ENCODE measurements around the gene RBM38. TPM values are rescaled to one million over a fixed set of nuclear protein-coding genes. Genes with fewer than 3 reads are reported as not detected.
"Not testable (repeated sequence)": the region's sequence is repeated elsewhere in the genome, so short reads cannot be mapped to it uniquely, and the experiment has no call there.

Gene RBM38
- total RNA-seq (100 to 1,000 TPM; 176 to 257 TPM), total RNA-seq (97.7 to 269 reads per million in 2 donors)

- Mint-ChIP-seq H3K4me1 (peaks cover 26% of the 10 kb centered on the region), H3K36me3 (ENCODE audit: low read depth) (peaks cover 2% of the 10 kb centered on the region), H3K27me3 (no peaks in the 10 kb centered on the region), H3K27ac (peak within 1 kb of the TSS; percentile 100), H3K4me3 (peak within 1 kb of the TSS; percentile 96)
- peak; percentile 65 to 76 (median 68) for DNase-seq
- H3K9me3 ChIP-seq (ENCODE audit: control insufficient read depth, low read length, poor library complexity, severe bottlenecking): no peaks in the 10 kb centered on the region
- ATAC-seq: peak; percentile 66
Measured at GRCh38 chr20:57390604-57391438, at the start of gene RBM38. Gene RBM38, plus strand, starts transcription at chr20:57391396. Its CDS starts 186 bp downstream, at chr20:57391582.

GRCh38 chr20:57341663-57342062, 49.5 kb upstream of the RBM38 start:
- no peak for DNase-seq
- H3K36me3 Mint-ChIP-seq (ENCODE audit: low read depth): no peaks in the 10 kb centered on the region
- peaks cover 16% of the 10 kb centered on the region for H3K27me3 Mint-ChIP-seq
- no peak for ATAC-seq
- H3K9me3 ChIP-seq (ENCODE audit: control insufficient read depth, low read length, poor library complexity, severe bottlenecking): no peaks in the 10 kb centered on the region
- H3K4me3 Mint-ChIP-seq: no peak overlapping the region
- H3K4me1 Mint-ChIP-seq: no peaks in the 10 kb centered on the region
- no peak overlapping the region for H3K27ac Mint-ChIP-seq

GRCh38 chr20:57342829-57343228, 48.4 kb upstream of the RBM38 start:
- ATAC-seq: no peak
- no peak overlapping the region for H3K27ac Mint-ChIP-seq
- H3K9me3 ChIP-seq (ENCODE audit: control insufficient read depth, low read length, poor library complexity, severe bottlenecking): no peaks in the 10 kb centered on the region
- DNase-seq: no peak
- H3K27me3 Mint-ChIP-seq: peaks cover 15% of the 10 kb centered on the region
- H3K4me1 Mint-ChIP-seq: no peaks in the 10 kb centered on the region
- no peaks in the 10 kb centered on the region for H3K36me3 Mint-ChIP-seq (ENCODE audit: low read depth)
- H3K4me3 Mint-ChIP-seq: no peak overlapping the region

GRCh38 chr20:57346477-57346876, 44.7 kb upstream of the RBM38 start:
- DNase-seq: peak; percentile 26 to 54 (median 29)
- Mint-ChIP-seq H3K27ac (no peak overlapping the region), H3K27me3 (peaks cover 10% of the 10 kb centered on the region), H3K4me1 (peaks cover 2% of the 10 kb centered on the region), H3K36me3 (ENCODE audit: low read depth) (no peaks in the 10 kb centered on the region), H3K4me3 (no peak overlapping the region)
- ATAC-seq: peak; percentile 51
- no peaks in the 10 kb centered on the region for H3K9me3 ChIP-seq (ENCODE audit: control insufficient read depth, low read length, poor library complexity, severe bottlenecking)

GRCh38 chr20:57347393-57347792, 43.8 kb upstream of the RBM38 start:
- Mint-ChIP-seq H3K4me1 (peaks cover 9% of the 10 kb centered on the region), H3K27me3 (peaks cover 8% of the 10 kb centered on the region), H3K4me3 (no peak overlapping the region), H3K27ac (no peak overlapping the region), H3K36me3 (ENCODE audit: low read depth) (no peaks in the 10 kb centered on the region)
- ATAC-seq: no peak
- DNase-seq: no peak
- H3K9me3 ChIP-seq (ENCODE audit: control insufficient read depth, low read length, poor library complexity, severe bottlenecking): no peaks in the 10 kb centered on the region

GRCh38 chr20:57348200-57348921, 42.8 kb upstream of the RBM38 start:
- ATAC-seq, H3K4me3 Mint-ChIP-seq: not testable (repeated sequence)

GRCh38 chr20:57348922-57349574, 42.1 kb upstream of the RBM38 start:
- not testable (repeated sequence) for DNase-seq; H3K9me3 ChIP-seq (ENCODE audit: control insufficient read depth, low read length, poor library complexity, severe bottlenecking); H3K36me3 Mint-ChIP-seq (ENCODE audit: low read depth); H3K27me3 Mint-ChIP-seq; ATAC-seq; H3K27ac Mint-ChIP-seq
- Mint-ChIP-seq H3K4me1 (peaks cover 15% of the 10 kb centered on the region), H3K4me3 (peak overlapping the region; percentile 75)

More at GRCh38 chr20:57348200-57348921, 42.8 kb upstream of the RBM38 start:
- H3K36me3 Mint-ChIP-seq (ENCODE audit: low read depth); DNase-seq; H3K27ac Mint-ChIP-seq; H3K9me3 ChIP-seq (ENCODE audit: control insufficient read depth, low read length, poor library complexity, severe bottlenecking); H3K27me3 Mint-ChIP-seq: not testable (repeated sequence)
- peaks cover 13% of the 10 kb centered on the region for H3K4me1 Mint-ChIP-seq

GRCh38 chr20:57350081-57350710, 41.0 kb upstream of the RBM38 start:
- ATAC-seq (no peak), DNase-seq (no peak)
- Mint-ChIP-seq H3K4me1 (peaks cover 15% of the 10 kb centered on the region), H3K36me3 (ENCODE audit: low read depth) (peaks cover 3% of the 10 kb centered on the region), H3K4me3 (peak overlapping the region; percentile 75), H3K27ac (peak overlapping the region; percentile 87), H3K27me3 (no peaks in the 10 kb centered on the region)
- no peaks in the 10 kb centered on the region for H3K9me3 ChIP-seq (ENCODE audit: control insufficient read depth, low read length, poor library complexity, severe bottlenecking)

- not testable (repeated sequence) for H3K9me3 ChIP-seq (ENCODE audit: control insufficient read depth, low read length, poor library complexity, severe bottlenecking); DNase-seq; H3K27me3 Mint-ChIP-seq; ATAC-seq; H3K36me3 Mint-ChIP-seq (ENCODE audit: low read depth)
- Mint-ChIP-seq H3K27ac (peak overlapping the region; percentile 87), H3K4me1 (peaks cover 17% of the 10 kb centered on the region), H3K4me3 (peak overlapping the region; percentile 90)
Measured at GRCh38 chr20:57350726-57351041, 40.5 kb upstream of the RBM38 start.

- Mint-ChIP-seq H3K27me3 (no peaks in the 10 kb centered on the region), H3K4me3 (peak within 1 kb of the TSS; percentile 90), H3K4me1 (peaks cover 17% of the 10 kb centered on the region), H3K27ac (peak within 1 kb of the TSS; percentile 87), H3K36me3 (ENCODE audit: low read depth) (peaks cover 3% of the 10 kb centered on the region)
- no peaks in the 10 kb centered on the region for H3K9me3 ChIP-seq (ENCODE audit: control insufficient read depth, low read length, poor library complexity, severe bottlenecking)
- peak; percentile 84 to 86 (median 85) for DNase-seq
- peak; percentile 83 for ATAC-seq
Measured at GRCh38 chr20:57351042-57351783, 40.0 kb upstream of the RBM38 start, which contains the start of gene RAE1. Gene RAE1, plus strand, starts transcription at chr20:57351255. Its CDS starts 2,784 bp downstream, at chr20:57354039.

GRCh38 chr20:57352305-57352704, 38.9 kb upstream of the RBM38 start:
- ATAC-seq: no peak
- H3K9me3 ChIP-seq (ENCODE audit: control insufficient read depth, low read length, poor library complexity, severe bottlenecking): no peaks in the 10 kb centered on the region
- Mint-ChIP-seq H3K27me3 (no peaks in the 10 kb centered on the region), H3K27ac (peak overlapping the region; percentile 87), H3K4me3 (peak overlapping the region; percentile 90), H3K4me1 (peaks cover 17% of the 10 kb centered on the region), H3K36me3 (ENCODE audit: low read depth) (peaks cover 3% of the 10 kb centered on the region)
- DNase-seq: no peak

- Mint-ChIP-seq H3K27ac (no peak overlapping the region), H3K36me3 (ENCODE audit: low read depth) (peaks cover 3% of the 10 kb centered on the region), H3K4me3 (peak overlapping the region; percentile 21), H3K27me3 (no peaks in the 10 kb centered on the region), H3K4me1 (peaks cover 17% of the 10 kb centered on the region)
- ATAC-seq (no peak), DNase-seq (no peak)
- no peaks in the 10 kb centered on the region for H3K9me3 ChIP-seq (ENCODE audit: control insufficient read depth, low read length, poor library complexity, severe bottlenecking)
Measured at GRCh38 chr20:57353351-57353750, 37.8 kb upstream of the RBM38 start.

Data from T-helper 17 cell (primary cell).